Adrenal gland (tissue), 19 donors: ENCODE measurements around the gene STRC. TPM values are rescaled to one million over a fixed set of nuclear protein-coding genes. Genes with fewer than 3 reads are reported as not detected.
"Not testable (repeated sequence)": the region's sequence is repeated elsewhere in the genome, so short reads cannot be mapped to it uniquely, and the experiment has no call there.

Experiments used
- DNase-seq, 7 donors: peaks; one replicate each; pipeline ENCODE4 v3.0.0-alpha.2; 2019 to 2020
- H3K27ac ChIP-seq, 5 donors: fragments of 200-600 bp; sonication (generic) in 4 of 5; 1 replicate in 3 of 5; 2 replicates in 2 of 5; pipeline versions ENCODE4 v1.5.1 to v1.8.0; 2016 to 2020; ENCODE audit warnings: mild to moderate bottlenecking in 1 of 5
- H3K27me3 ChIP-seq: fragments of 200-600 bp; 2 replicates; pipeline ENCODE4 v1.8.0; 2021
- H3K36me3 ChIP-seq, 2 donors: fragments of 200-600 bp; replicated peaks in 1 of 2; 1 replicate in 1 of 2; 2 replicates in 1 of 2; pipeline versions ENCODE4 v1.5.1 to v1.8.0; 2018 to 2022
- H3K4me1 ChIP-seq, 2 donors: fragments of 200-600 bp; replicated peaks in 1 of 2; 1 replicate in 1 of 2; 2 replicates in 1 of 2; pipeline versions ENCODE4 v1.5.1 to v1.8.0; 2018 to 2021
- H3K4me3 ChIP-seq, 4 donors: fragments of 200-600 bp; sonication (generic) in 3 of 4; one replicate each; pipeline ENCODE4 v1.5.1; 2016 to 2018
- H3K9me3 ChIP-seq, 3 donors: fragments of 200-600 bp; sonication (generic) in 1 of 3; replicated peaks in 1 of 3; 1 replicate in 2 of 3; 2 replicates in 1 of 3; pipeline versions ENCODE4 v1.5.1 to v1.8.0; 2016 to 2021
- CTCF ChIP-seq, 6 experiments: fragments of 450-650 bp in 4 of 6; fragments of 200-600 bp in 2 of 6; sonication (generic) in 1 of 6; IDR thresholded peaks; 1 replicate in 5 of 6; 2 replicates in 1 of 6; pipeline versions ENCODE4 v1.5.1 to v1.8.0; 2016 to 2021; ENCODE audit warnings: antibody characterized with exemption in 6 of 6, mild to moderate bottlenecking in 2 of 6, moderate library complexity in 1 of 6
- POLR2A ChIP-seq, 2 donors: fragments of 450-650 bp; IDR thresholded peaks; one replicate each; pipeline ENCODE4 v1.6.1; 2017; ENCODE audit warnings: antibody characterized with exemption in 2 of 2, mild to moderate bottlenecking in 2 of 2, moderate library complexity in 1 of 2
- WGBS, 4 donors: extraction: QIAGEN DNeasy Blood & Tissue Kit in 2 of 4; methylation state at CpG; one replicate each; pipeline versions ENCODE4 v1.1.5 to v1.1.7; 2013 to 2017; 5-methylcytosine and 5-hydroxymethylcytosine counted together
- intact Hi-C, 2 donors: fragments of 100-400 bp; cut with DNase I; formaldehyde crosslinking; loops; one replicate each; pipeline versions ENCODE4 v1.14.1 to v1.15.0; 2022 to 2023
- long read RNA-seq, 10 donors: library from polyadenylated mRNA in 3 of 10; unstranded in 2 of 10; stranded (forward) in 1 of 10; transcript quantifications; one replicate each; pipeline ENCODE4 v2.0.0 and lab custom pipeline, GENCODE V29; 2021 to 2026
- polyA plus RNA-seq, 3 donors: library from polyadenylated mRNA; stranded (reverse); fragments of 200-250 nt in 2 of 3; fragments of 350-450 nt in 1 of 3; fragmentation: Illumina TruSeq in 1 of 3; extraction: RNeasy Lipid Tissue Mini Kit (QIAGEN cat#74804) in 1 of 3; gene quantifications; one replicate each; pipeline ENCODE4 v1.2.3, GENCODE V29; 2013 to 2014
- total RNA-seq, 9 donors: library from RNA; depleted of rRNA in 4 of 9; stranded (reverse); fragments of >200 nt in 4 of 9; fragments of 120-200 nt in 1 of 9; fragmentation: NEBNext Ultra II Directional in 1 of 9; extraction: Animal tissue kit (Norgen Biotek cat#: 25700) in 1 of 9; gene quantifications; one replicate each; pipeline versions ENCODE4 v1.1.0 to v1.2.4, GENCODE V29; 2013 to 2023
- donor health status: healthy with polysubstance abuse.
- donor health status: Bipolar disorder and iron deficiency.
- donor health status: DM: yes; HTN: yes; CAD: no.
- donor health status: DM: no; HTN: no; CAD: no.
- donor health status: DM: no; HTN: no; CAD: no.
- donor health status: DM: yes; HTN: yes; CAD: no.

The STRC gene
- under 1 TPM; 0.09 to 0.88 (median 0.39) TPM for total RNA-seq
- polyA plus RNA-seq = 1 to 10 TPM in 2 of 3 donors, not detected in 1; 2.1 to 2.6 TPM
- long read RNA-seq, donor 1 = 0 reads
- long read RNA-seq, donor 2 = 0 reads
- long read RNA-seq, donor 3 = 0 reads
- long read RNA-seq, donor 4 = 0 reads
- long read RNA-seq, donor 5 = 0 reads
- long read RNA-seq, donor 6 = 0 reads
- long read RNA-seq, donor 7 = 0 reads
- long read RNA-seq, donor 8 = 0 reads
- long read RNA-seq, donor 9 = 0 reads
- long read RNA-seq, donor 10 = 0 reads

- H3K4me1 ChIP-seq, intact Hi-C loops, H3K36me3 ChIP-seq, H3K9me3 ChIP-seq, H3K4me3 ChIP-seq, DNase-seq, H3K27ac ChIP-seq, H3K27me3 ChIP-seq: not testable (repeated sequence)
- WGBS, 4 donors = no CpG with 5 or more reads among the region's 2 CpGs
Measured at GRCh38 chr15:43618700-43619099, at the start of gene STRC. Gene STRC, minus strand, starts transcription at chr15:43618800. Its CDS starts 78 bp downstream, at chr15:43618722.

DNA sequence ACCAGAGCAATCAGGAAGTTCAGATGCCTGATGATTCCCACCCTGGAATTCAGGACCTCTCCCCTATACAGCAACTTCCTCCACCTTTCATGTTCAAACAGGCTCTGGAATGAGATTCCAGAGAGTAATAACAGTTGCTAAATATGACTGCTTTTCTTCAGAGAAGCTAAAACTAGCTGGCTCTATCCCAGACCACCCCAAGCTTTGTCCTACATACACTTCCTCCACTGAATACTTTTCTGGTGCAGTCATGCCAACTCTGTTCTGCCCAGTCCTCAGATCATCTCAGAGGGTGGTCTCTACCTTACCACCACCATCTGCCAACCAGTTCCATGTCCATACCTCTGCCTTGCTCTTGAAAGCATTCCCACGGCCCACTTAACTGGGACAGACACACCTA lies 47.6 kb upstream of the STRC start:
- H3K9me3 ChIP-seq, H3K4me1 ChIP-seq, H3K27ac ChIP-seq, H3K27me3 ChIP-seq, H3K36me3 ChIP-seq, DNase-seq, H3K4me3 ChIP-seq, intact Hi-C loops: not testable (repeated sequence)
- no CpG with 5 or more reads among the region's 1 CpG for WGBS, 4 donors

GRCh38 chr15:43663333-43663732 lies 44.7 kb upstream of the STRC start:
- H3K36me3 ChIP-seq, H3K27ac ChIP-seq, DNase-seq, H3K9me3 ChIP-seq, intact Hi-C loops, H3K4me3 ChIP-seq, H3K4me1 ChIP-seq, H3K27me3 ChIP-seq: not testable (repeated sequence)
- WGBS, 4 donors = no CpG with 5 or more reads among the region's 8 CpGs

DNA sequence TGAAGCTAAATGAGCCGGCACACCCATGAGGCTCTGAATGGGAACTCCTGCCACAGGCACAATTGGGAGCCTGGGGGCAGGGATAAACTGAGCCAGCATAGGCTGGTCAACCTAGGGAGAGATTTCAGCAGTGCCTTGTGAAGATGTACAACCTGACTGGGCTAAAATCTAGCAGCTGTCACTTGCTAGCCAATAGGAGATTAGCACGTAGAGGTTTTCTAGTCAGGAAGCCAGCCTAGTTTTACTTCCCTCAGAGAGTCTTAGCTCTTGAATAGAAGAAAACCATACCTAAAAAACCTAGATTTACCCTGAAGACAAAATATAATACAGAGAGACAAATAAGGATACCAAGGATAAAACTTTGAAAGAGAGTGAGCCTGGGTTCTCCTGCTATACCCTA lies 43.7 kb upstream of the STRC start:
- H3K9me3 ChIP-seq, H3K4me3 ChIP-seq, H3K4me1 ChIP-seq, DNase-seq, H3K27ac ChIP-seq, H3K36me3 ChIP-seq, intact Hi-C loops, H3K27me3 ChIP-seq: not testable (repeated sequence)
- 100% methylated on average over 1 of the region's 2 CpGs; no CpG with 5 or more reads in 2 of the 4 donors for WGBS, 4 donors

DNA sequence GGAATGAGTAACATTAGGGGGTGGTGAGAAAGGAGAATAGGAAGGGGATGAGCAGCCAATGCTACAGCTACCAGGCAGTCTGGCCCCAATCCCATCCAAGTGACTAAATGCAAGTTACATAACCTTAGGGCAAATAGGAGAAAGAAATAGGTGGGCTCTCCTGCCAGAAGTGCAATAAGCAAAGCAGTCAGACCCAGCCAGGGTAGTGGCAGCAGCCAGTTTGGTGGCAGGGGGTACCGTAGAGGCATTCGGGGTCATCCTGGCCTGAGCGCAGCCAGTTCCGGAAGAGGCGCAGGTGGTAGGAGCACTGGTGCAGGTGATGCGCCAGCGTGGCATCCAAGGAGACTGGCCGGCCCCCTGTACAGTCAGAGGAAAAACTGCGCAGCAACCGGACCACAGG lies 41.1 kb upstream of the STRC start:
- DNase-seq, H3K9me3 ChIP-seq, H3K27me3 ChIP-seq, intact Hi-C loops, H3K36me3 ChIP-seq, H3K4me1 ChIP-seq, H3K4me3 ChIP-seq, H3K27ac ChIP-seq: not testable (repeated sequence)
- 98% methylated on average over 5 of the region's 10 CpGs; no CpG with 5 or more reads in 3 of the 4 donors for WGBS, 4 donors

DNA sequence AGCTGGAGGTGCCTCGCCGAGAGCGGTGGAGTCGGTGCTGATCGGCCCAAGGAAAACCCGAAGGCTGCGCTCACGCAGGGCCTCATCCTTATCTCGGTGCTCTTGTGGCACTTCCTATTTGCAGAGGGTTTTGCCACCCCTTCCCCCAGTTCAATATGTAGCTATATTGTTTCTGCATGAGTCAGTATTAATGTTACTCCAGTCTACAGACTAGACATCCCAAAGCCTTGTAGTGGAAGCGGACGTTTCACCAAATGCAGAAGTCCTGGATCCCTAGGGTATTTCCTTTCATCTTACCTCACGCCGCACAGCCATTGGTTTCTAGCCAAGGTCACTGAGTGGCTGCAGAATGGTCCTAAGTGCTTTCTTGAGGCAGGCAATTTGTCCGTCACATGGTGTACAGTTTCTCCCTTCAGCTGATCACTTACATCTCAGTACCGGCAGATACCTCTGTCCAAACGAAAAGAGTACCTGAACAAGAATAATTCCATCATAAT lies 30.9 kb upstream of the STRC start:
- H3K27me3 ChIP-seq, intact Hi-C loops, H3K4me3 ChIP-seq, H3K27ac ChIP-seq, H3K9me3 ChIP-seq, H3K36me3 ChIP-seq, H3K4me1 ChIP-seq, DNase-seq: not testable (repeated sequence)
- WGBS, 4 donors = 90 to 96% (median 93%) methylated on average over 7 to 16 of the region's 16 CpGs

GRCh38 chr15:43648649-43649429 lies 30.2 kb upstream of the STRC start, which contains the start of gene CATSPER2:
Gene CATSPER2, minus strand, starts transcription at chr15:43648844. Its CDS starts 783 bp downstream, at chr15:43648061.
- no peak within 1 kb of the TSS for H3K27ac ChIP-seq
- H3K27me3 ChIP-seq = no peaks in the 10 kb centered on the region
- H3K4me1 ChIP-seq = no peaks in the 10 kb centered on the region
- WGBS, 4 donors = 81 to 89% (median 84%) methylated on average over 68 to 85 of the region's 85 CpGs
- intact Hi-C loops = no loop called here
- H3K36me3 ChIP-seq = peaks cover 0 to 3% of the 10 kb centered on the region in 2 donors
- H3K4me3 ChIP-seq = no peak within 1 kb of the TSS
- DNase-seq = no peak
- no peaks in the 10 kb centered on the region for H3K9me3 ChIP-seq
- TF ChIP-seq CTCF (IDR thresholded peaks at IDR 0.05) (no peak), POLR2A (IDR thresholded peaks at IDR 0.05) (no peak)

DNA sequence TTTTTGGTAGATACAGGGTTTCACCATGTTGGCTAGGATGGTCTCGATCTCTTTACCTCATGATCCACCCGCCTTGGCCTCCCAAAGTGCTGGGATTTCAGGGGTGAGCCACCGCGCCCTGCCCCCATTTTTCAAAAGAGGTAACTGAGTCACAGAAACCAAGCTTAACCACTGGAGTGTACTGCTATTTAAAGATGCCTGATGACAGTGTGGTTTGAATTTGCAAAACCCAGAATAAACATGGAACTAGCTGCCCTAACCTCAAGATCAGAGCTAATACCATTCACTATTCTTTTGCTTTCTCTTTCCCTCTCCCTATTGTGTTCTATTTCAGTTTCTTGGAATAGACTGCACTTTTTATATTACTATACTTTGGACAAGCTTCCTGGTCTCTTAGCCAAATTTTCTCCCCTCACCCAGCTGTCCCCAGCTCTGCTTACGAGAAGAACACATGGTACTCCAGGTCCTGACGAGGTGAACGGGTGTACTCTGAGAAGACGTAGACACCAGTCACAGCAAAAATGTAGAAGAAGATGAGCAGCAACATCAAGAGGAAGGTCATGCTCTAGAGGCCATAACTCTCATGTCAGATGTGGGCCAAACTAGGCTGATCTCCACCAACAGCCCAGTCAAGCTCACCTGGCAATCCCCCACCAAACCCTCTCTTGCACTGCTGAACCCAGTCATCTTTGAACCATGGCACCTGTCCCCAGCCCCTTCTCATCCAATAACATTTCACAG lies 20.0 kb upstream of the STRC start:
- H3K9me3 ChIP-seq, H3K27ac ChIP-seq, DNase-seq, intact Hi-C loops, H3K27me3 ChIP-seq, H3K4me3 ChIP-seq, H3K36me3 ChIP-seq, H3K4me1 ChIP-seq: not testable (repeated sequence)
- WGBS, 4 donors = 90 to 97% (median 92%) methylated on average over 8 of the region's 8 CpGs

DNA sequence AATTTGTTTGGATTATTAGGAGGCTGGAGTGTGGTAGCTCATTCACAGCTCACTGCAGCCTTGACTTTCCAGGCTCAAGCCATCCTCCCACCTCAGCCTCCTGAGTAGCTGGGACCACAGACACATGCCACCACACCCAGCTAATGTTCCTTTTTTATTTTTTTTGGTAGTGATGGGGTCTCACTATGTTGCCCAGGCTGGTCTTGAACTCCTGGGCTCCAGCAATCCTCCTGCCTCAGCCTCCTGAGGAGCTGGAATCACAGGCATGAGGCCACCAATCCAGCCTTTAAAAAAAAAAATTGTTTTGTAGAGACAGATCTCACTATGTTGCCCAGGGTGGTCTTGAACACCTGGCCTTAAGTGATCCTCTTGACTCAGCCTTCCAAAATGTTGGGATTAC lies 8.3 kb upstream of the STRC start:
- DNase-seq, H3K4me1 ChIP-seq, H3K36me3 ChIP-seq, H3K9me3 ChIP-seq, H3K4me3 ChIP-seq, H3K27ac ChIP-seq, intact Hi-C loops, H3K27me3 ChIP-seq: not testable (repeated sequence)
